Thyroid gland (tissue), 4 donors: Measurements from ENCODE around the gene CASS4.

Experiments
- CTCF ChIP-seq, 6 experiments: fragments of 200-600 bp in 3 of 6; fragments of 450-650 bp in 3 of 6; sonication (generic) in 3 of 6; IDR thresholded peaks; one replicate each; pipeline ENCODE4 v1.5.1; 2016 to 2019; ENCODE audit warnings: antibody characterized with exemption in 6 of 6, mild to moderate bottlenecking in 2 of 6, inconsistent platforms in 1 of 6, moderate library complexity in 1 of 6
- POLR2A ChIP-seq, 2 donors: fragments of 450-650 bp; IDR thresholded peaks; one replicate each; pipeline ENCODE4 v1.6.1; 2017; ENCODE audit warnings: antibody characterized with exemption in 2 of 2, mild to moderate bottlenecking in 2 of 2, moderate library complexity in 1 of 2

DNA sequence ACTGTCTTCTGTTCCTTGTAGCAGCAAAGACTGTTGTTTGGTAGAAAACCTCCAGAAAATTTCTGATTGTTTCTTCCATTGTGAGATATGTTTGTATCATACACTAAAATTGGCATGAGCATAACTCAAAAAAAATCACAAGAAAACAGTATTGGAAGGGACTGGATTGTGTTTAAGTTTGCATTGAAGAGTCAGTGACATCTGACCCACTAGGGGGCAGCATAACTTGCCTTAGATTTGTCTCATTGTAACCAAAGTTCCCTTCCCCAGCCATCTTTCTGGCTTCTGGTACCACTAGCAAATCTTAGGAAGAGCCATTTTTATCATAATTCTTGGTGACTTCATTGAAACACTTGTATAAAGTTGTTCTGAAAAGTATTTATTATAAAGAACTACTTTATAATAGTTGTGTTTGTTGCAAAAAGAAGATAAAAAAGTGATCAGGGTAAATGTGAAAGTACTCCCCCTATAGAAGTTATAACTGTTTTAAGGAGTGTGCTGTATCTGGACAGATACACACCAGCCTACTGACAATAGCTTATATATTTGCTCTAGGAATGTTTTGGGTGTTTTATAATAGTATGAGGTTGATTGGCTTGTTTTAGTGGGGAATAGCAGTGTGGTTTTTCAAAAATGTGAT is 11.9 kb upstream of the CASS4 start:
- TF ChIP-seq CTCF (IDR thresholded peaks at IDR 0.05): peak; percentile 30 to 77 (median 58)
- TF ChIP-seq POLR2A (IDR thresholded peaks at IDR 0.05): no peak
